HG02759 (cell line): ENCODE data around the gene ESRRG.

Experiments used
- ATAC-seq: cut with Tn5 transposase; IDR thresholded peaks from one replicate; pipeline ENCODE4 v1.9.1; 2021; ENCODE audit warnings: mild to moderate bottlenecking, moderate library complexity; ENCODE audit not compliant: unreplicated experiment

The ESRRG gene

GRCh38 chr1:216632980-216633379, 90.2 kb downstream of the ESRRG start:
- no peak for ATAC-seq

GRCh38 chr1:216630532-216630931, 92.7 kb downstream of the ESRRG start:
- no peak for ATAC-seq

- no peak for ATAC-seq
These were observed 96.0 kb downstream of the ESRRG start for GRCh38 chr1:216627252-216627651.

- ATAC-seq, result no peak
These were observed 96.7 kb downstream of the ESRRG start for GRCh38 chr1:216626394-216627067.

GRCh38 chr1:216621536-216621935, 101.7 kb downstream of the ESRRG start:
- ATAC-seq, result no peak

GRCh38 chr1:216617081-216617875, 106.0 kb downstream of the ESRRG start:
- no peak for ATAC-seq

GRCh38 chr1:216616425-216616824, 106.8 kb downstream of the ESRRG start:
- no peak for ATAC-seq

- no peak for ATAC-seq
These were observed 109.0 kb downstream of the ESRRG start for GRCh38 chr1:216614011-216614934.

GRCh38 chr1:216612291-216612690, 110.9 kb downstream of the ESRRG start:
- no peak for ATAC-seq

GRCh38 chr1:216607067-216607697, 116.0 kb downstream of the ESRRG start:
- ATAC-seq, result no peak

- no peak for ATAC-seq
These were observed 117.1 kb downstream of the ESRRG start for GRCh38 chr1:216606047-216606637.

- no peak for ATAC-seq
These were observed 118.5 kb downstream of the ESRRG start for GRCh38 chr1:216604771-216605170.

- peak; percentile 85 for ATAC-seq
These were observed 122.3 kb downstream of the ESRRG start for GRCh38 chr1:216600730-216601609.

- ATAC-seq, result no peak
These were observed 123.4 kb downstream of the ESRRG start for GRCh38 chr1:216599851-216600250.

GRCh38 chr1:216598448-216598847, 124.8 kb downstream of the ESRRG start:
- no peak for ATAC-seq

- no peak for ATAC-seq
These were observed 126.9 kb downstream of the ESRRG start for GRCh38 chr1:216596281-216596862.

- no peak for ATAC-seq
These were observed 135.5 kb downstream of the ESRRG start for GRCh38 chr1:216587715-216588114.

GRCh38 chr1:216582151-216582550, 141.1 kb downstream of the ESRRG start:
- ATAC-seq, result no peak

GRCh38 chr1:216580538-216581057, 142.6 kb downstream of the ESRRG start:
- no peak for ATAC-seq
